GM18517 (cell line): Measurements from ENCODE around the gene SNX32.
A peak's percentile ranks its signal among the peaks of the same experiment; 100 is the strongest.

ENCODE experiments used
- ATAC-seq: cut with Tn5 transposase; IDR thresholded peaks from one replicate; pipeline ENCODE4 v1.9.1; 2021; ENCODE audit warnings: mild to moderate bottlenecking, moderate library complexity; ENCODE audit not compliant: unreplicated experiment

SNX32 gene

GRCh38 chr11:65897020-65897471 lies 63.3 kb downstream of the SNX32 start:
- no peak for ATAC-seq

- no peak for ATAC-seq
Observed at GRCh38 chr11:65898656-65899355, 65.0 kb downstream of the SNX32 start.

DNA sequence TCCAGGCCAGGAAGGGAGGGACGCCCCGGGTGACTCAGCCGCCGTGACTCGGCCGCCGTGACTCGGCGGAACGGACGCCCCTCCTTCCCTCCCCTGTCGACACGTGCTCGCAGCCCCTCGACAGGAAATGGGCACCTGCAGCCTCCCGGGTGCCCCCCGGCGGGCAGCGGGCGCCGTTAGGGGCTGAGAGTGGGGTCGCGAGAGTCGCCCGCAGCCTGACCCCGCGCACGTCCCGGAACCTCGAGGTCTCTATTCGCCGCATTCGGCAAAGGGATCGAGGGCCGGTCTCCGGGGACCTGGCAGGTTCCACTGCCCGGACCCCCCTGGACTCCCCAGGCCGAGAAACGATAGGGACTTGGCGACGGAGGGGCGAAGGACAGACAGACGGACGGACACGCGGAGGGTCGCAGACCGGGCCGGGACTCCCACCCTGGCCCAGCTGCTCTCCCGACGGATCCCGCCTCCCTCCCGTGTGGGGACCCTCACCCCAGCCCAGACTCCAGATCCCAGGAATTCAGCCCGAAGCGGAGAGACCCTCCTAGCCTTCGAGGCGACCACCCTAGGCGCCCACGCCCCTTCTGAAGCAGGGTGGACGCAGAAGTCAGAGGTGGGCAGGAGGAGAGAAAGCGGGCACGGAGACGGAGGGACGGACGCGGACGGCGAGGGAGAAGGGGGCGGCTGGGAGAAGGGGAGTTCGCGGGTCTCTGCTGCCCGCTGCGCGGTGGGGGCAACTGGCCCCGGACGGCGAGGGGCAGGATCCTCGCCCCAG lies 65.8 kb downstream of the SNX32 start:
- no peak for ATAC-seq

DNA sequence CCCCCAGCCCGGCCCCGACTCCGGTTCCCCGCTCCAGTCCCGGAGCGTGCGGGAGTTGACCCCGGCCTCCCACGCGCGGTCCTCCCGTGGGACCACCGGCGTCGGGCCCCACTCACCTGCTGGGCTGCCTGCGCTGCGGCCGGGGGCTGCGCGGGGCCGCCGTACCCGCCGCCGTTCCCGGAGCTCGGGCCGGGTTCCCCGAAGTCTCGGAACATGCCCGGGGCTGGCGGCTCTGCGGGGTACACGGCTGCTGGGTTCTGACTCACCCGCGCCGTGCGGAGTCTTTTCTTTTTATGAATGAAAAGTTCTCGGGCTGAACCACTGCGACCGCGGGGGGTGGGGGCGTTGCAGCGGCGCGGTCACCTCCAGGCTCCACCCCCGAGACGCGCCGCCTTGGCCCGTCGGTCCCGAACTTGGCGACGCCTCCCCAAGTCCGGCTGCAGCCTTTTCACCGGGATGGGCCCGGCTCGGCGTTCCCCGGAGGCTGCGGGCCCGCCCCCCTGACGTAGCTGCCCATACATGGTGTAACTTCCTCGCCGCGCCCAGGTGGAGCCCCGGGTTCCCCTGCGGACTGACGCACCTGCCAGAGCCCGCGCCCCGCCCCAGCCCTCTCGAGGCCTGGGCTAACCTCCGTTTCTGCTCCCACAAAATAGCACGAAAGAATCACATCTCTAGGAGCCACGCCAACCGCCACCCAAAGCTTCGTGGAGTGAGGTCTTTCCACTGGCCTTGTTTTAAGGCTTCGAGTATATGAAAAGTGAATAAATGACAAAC lies 66.5 kb downstream of the SNX32 start, which contains the start of gene FOSL1:
Gene FOSL1 (minus strand): TSS at position 264 of the 774 bp plus-strand sequence. CDS start 49 bp downstream, at position 215.
- peak; percentile 70 for ATAC-seq

GRCh38 chr11:65900899-65901180 lies 67.1 kb downstream of the SNX32 start:
- no peak for ATAC-seq

DNA sequence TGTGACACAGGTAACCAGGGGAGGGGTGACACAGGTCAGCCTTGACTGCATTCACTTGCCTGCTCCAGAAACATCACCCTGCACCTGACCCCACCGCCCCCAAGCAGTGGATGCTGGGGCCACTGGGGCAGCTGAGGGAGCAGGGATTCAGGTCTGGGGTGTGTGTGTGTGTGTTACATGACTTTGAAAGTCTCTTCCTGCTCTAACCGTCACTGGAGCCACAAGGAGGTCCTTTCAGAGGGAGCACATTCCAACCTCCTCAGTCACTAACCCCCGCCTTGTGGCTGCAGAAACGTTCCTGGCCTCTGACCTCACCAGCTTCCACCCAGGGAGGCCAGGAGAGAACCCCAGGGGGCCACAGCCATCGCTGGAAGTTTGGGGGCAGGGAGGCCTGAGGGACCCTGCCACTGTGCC lies 69.3 kb downstream of the SNX32 start:
- ATAC-seq, result no peak
